OCI-LY7 (cell line): ENCODE measurements around the gene PALLD.

Experiments
- EZH2phosphoT487 ChIP-seq: fragments of 200-600 bp; sonication (generic); IDR thresholded peaks from 2 replicates; pipeline ENCODE4 v1.6.1; 2018; ENCODE audit warnings: low read depth, borderline replicate concordance, mild to moderate bottlenecking, mixed run types, antibody characterized with exemption, low read length, moderate library complexity, mixed read lengths
- TF ChIP-seq, protein P1 (sequence below): fragments of 200-600 bp; sonication (generic); conservative IDR thresholded peaks from 2 replicates; pipeline ENCODE4 v1.5.1; 2014; ENCODE audit warnings: mild to moderate bottlenecking, antibody characterized with exemption, low read length, moderate library complexity, mixed read lengths

- TF ChIP-seq, protein P1, sequence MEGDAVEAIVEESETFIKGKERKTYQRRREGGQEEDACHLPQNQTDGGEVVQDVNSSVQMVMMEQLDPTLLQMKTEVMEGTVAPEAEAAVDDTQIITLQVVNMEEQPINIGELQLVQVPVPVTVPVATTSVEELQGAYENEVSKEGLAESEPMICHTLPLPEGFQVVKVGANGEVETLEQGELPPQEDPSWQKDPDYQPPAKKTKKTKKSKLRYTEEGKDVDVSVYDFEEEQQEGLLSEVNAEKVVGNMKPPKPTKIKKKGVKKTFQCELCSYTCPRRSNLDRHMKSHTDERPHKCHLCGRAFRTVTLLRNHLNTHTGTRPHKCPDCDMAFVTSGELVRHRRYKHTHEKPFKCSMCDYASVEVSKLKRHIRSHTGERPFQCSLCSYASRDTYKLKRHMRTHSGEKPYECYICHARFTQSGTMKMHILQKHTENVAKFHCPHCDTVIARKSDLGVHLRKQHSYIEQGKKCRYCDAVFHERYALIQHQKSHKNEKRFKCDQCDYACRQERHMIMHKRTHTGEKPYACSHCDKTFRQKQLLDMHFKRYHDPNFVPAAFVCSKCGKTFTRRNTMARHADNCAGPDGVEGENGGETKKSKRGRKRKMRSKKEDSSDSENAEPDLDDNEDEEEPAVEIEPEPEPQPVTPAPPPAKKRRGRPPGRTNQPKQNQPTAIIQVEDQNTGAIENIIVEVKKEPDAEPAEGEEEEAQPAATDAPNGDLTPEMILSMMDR = no peak
- TF ChIP-seq EZH2phosphoT487 = no peak
Measured at GRCh38 chr4:168643796-168644159, 146.9 kb downstream of the PALLD start.
